Measurements from ENCODE around the gene ABCA5.
"Not testable (repeated sequence)": the region's sequence is repeated elsewhere in the genome, so short reads cannot be mapped to it uniquely, and the experiment has no call there.

DNA sequence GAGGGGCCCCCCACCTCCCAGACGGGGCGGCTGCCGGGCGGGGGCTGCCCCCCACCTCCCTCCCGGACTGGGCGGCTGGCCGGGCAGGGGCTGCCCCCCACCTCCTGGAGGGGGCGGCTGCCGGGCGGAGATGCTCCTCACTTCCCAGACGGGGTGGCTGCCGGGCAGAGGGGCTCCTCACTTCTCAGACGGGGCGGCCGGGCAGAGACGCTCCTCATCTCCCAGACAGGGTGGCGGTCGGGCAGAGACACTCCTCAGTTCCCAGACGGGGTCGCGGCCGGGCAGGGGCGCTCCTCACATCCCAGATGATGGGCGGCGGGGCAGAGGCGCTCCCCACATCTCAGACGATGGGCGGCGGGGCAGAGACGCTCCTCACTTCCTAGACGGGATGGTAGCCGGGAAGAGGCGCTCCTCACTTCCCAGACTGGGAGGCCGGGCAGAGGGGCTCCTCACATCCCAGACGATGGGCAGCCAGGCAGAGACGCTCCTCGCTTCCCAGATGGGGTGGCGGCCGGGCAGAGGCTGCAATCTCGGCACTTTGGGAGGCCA, 130.8 kb downstream of the ABCA5 start:
- not testable (repeated sequence) for TF ChIP-seq POLR2A, POLR2AphosphoS5 (IDR thresholded peaks at IDR 0.05)
- TF ChIP-seq, protein P1, sequence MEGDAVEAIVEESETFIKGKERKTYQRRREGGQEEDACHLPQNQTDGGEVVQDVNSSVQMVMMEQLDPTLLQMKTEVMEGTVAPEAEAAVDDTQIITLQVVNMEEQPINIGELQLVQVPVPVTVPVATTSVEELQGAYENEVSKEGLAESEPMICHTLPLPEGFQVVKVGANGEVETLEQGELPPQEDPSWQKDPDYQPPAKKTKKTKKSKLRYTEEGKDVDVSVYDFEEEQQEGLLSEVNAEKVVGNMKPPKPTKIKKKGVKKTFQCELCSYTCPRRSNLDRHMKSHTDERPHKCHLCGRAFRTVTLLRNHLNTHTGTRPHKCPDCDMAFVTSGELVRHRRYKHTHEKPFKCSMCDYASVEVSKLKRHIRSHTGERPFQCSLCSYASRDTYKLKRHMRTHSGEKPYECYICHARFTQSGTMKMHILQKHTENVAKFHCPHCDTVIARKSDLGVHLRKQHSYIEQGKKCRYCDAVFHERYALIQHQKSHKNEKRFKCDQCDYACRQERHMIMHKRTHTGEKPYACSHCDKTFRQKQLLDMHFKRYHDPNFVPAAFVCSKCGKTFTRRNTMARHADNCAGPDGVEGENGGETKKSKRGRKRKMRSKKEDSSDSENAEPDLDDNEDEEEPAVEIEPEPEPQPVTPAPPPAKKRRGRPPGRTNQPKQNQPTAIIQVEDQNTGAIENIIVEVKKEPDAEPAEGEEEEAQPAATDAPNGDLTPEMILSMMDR (IDR thresholded peaks at IDR 0.05), result not testable (repeated sequence)
